NCI-H446 (cell line): ENCODE measurements around the gene CFAP410.
"Not testable (repeated sequence)": the region's sequence is repeated elsewhere in the genome, so short reads cannot be mapped to it uniquely, and the experiment has no call there.

Experiments used
- DNase-seq, 2 experiments: peaks; one replicate each; lab custom pipeline; 2025; lab: John Stamatoyannopoulos, UW

The CFAP410 gene

DNA sequence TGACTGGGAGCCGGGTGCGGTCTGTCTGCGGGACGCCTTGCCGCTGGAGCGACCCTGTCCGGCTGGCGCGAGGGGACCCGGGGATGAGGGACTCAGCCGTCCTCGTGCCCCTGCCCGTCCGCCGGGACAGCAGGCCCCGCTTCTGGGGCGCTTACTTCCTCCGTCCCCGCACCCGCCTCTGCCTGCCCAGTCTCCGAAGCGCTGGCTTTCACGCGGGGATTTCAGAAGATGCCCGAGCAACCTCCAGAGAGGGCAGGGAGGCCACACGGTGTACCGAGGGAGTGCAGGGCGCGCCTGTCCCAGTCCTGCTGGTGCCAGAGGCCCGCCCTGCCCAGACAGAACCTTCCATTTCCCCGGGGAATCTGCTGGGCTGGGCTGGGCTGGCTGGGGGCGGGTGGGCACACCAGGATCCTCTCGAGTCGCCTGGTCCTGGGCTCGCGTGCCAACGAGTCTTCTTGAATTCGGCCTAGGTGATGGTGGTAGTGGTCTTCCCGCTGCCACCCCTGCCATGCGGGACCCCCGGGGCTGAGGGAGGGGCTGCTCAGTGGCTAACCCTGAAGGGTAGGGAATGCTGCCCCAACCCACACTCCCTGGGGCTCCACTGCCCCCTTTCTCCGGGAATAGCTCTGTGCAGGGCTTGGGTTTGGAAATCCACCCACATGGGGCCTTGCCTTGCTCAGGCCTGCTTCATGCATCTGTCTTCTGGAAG, 11.7 kb upstream of the CFAP410 start:
- DNase-seq: no peak

DNA sequence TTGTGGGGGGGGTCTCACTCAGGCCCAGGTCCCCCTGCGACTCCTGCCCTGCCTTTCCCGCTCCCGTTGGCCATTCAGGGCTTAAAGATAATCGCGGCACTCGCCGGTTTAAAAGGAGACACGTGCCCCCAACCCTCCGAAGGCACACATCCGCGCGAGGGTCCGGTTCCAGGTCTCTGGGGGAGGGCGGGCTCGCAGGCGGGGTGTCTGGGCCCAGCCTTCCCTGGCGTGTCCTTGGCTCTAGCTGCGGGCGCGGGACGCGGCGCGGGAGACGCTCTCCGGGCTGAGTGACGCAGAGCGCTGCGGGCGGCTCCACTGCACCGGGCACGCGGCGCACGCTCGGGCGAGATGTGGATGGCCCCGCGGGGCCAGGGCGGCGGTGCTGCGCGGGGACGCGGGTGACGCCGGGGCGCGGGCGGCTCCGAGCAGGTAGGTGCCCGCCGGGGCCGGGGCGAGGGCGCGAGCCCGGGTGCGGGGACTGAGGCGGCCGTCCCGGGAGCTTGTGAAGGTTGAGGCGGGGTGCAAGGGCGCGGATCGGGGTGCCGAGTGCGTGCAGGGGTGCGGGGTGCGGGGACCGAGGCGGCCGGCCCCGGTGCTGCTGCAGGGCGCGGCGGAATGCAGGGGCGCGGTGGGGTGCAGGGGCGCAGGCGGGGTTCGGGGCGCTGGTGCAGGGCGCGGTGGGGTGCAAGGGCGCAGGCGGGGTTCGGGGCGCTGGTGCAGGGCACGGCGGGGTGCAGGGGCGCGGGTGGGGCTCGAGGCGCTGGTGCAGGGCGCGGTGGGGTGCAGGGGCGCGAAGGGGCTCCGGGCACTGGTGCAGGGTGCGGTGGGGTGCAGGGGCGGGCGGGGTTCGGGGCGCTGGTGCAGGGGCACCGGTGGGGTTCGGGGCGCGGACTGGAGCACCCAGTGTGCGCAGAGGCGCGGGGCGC, 10.9 kb upstream of the CFAP410 start:
- no peak for DNase-seq

DNA sequence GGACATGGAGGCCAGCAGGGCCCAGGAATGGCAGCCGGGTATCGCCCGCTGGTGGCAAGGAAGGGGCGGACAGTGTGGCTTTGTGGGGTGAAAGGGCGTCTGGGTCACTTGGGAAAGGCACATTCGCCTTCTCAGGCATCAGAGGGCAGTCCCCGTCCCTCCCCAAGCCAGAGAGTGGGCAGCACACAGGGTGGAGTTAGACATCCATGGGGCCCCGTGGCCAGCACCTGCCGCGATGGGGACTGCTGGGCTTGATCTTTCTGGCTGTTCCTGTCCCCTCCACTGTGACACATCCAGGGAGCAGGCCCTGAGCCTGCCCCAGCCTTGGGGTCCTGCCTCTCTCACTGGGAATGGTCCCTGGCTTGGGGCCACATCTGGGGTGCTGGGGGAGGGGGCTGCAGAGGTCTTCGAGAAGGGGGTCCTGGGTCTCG, 10.2 kb upstream of the CFAP410 start:
- DNase-seq: no peak

DNA sequence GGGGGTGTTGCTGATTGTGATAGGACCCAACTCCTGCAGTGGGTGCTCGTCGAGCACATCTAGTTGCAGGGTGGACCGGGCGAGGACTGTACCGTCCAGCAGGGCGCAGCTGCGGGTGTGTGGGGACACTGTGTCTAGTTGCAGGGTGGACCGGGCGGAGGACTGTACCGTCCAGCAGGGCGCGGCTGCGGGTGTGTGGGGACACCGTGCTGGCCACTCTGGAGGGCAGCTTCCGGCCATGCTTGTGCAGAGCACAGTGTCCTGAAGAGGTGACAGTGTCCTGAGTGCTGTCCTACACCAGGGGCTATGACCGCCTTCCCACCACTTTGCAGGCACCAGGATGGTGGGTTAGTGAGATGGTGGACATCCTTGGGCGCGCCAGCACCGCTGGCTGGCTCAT, 9.7 kb upstream of the CFAP410 start:
- DNase-seq: no peak

DNA sequence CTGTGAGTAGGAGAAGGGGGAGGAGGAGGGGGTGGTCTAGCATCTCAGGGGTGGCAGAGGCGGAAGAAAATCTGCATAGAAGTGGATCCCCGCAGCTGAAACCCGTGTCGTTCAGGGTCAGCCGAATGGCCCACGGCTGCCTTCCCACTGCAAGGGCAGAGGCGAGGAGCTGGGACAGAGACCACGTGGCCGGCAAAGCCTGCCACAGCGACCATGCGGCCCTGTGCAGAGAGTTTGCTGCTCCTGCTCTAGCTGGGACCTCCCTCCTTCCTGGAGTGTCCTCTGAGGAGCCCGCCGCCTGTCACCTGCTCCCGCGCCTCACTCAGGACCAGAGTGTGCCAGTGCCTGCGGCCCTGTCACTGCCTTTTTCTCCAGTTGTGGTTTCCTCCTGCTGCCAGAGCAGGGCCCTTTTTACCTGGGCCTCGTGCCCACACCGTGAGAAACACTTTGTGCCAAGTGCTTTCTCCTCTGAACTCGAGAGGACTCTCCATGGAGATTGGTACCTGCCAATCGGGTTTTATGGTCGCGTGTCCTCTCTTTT, 8.8 kb upstream of the CFAP410 start:
- no peak for DNase-seq

DNA sequence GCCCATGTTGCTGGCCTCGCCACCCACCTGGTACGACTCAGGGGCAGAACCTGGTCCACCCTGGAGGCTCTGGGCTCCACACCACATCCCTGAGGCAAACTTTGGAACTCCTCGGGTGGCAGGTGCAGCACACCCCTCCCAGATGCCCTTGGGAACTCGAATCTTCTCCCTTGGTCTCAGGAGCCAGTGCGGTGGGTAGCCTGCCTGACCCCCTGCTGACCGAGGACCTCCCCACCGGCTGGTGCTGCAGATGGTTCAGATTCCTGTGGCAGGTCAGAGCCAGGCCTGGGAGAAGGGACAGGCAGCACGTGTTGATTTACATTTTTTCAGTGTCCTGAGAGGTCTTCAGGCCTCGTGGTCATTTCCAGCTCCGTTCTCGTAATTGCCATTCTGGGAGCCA, 6.3 kb upstream of the CFAP410 start:
- DNase-seq: no peak

DNA sequence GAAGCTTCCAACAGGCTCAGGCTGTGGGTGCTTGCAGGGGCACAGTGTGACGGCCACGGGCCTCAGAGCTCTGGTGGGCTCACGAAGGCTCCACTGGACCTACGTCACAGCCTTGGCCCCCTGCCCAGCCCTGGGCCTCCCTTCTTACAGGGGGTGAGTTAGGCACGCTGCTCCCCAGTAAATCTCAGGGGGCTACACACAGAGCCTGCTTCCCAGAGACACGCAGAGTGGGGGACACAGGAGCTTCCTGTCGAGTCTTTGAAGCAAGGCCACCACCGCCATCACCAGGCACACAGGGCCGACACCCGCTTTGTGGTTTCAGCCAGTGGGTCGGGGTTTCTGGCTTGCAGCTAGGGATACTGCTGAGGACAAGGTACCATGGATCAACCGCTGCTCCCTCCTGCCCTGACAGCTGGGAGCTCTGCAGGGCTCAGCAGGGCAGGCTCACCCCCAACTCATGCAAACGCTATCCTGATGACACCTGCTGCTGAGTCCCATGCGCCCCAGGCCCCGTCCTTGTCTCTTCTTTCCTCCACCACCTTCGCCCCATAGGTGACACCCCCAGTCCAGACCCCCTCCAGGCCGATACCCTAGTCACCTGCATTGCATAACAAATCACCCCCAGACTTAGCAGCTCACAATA, 5.5 kb upstream of the CFAP410 start:
- DNase-seq: no peak

DNA sequence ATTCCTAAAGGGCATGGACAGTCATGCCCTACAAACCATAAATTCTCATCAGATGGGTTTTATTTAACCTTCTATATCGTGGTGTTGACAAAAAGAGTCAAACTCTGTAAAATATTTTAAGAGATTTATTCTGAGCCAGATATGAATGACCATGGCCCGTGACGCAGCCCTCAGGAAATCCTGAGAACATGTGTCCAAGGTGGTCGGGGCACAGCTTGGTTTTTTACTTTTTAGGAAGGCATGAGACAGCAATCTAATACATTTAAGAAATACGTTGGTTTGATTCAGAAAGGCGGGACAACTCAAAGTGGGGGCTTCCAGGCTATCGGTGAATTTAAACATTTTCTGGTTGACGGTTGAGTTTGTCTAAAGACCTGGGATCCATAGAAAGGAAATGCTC, 3.8 kb upstream of the CFAP410 start:
- not testable (repeated sequence) for DNase-seq

DNA sequence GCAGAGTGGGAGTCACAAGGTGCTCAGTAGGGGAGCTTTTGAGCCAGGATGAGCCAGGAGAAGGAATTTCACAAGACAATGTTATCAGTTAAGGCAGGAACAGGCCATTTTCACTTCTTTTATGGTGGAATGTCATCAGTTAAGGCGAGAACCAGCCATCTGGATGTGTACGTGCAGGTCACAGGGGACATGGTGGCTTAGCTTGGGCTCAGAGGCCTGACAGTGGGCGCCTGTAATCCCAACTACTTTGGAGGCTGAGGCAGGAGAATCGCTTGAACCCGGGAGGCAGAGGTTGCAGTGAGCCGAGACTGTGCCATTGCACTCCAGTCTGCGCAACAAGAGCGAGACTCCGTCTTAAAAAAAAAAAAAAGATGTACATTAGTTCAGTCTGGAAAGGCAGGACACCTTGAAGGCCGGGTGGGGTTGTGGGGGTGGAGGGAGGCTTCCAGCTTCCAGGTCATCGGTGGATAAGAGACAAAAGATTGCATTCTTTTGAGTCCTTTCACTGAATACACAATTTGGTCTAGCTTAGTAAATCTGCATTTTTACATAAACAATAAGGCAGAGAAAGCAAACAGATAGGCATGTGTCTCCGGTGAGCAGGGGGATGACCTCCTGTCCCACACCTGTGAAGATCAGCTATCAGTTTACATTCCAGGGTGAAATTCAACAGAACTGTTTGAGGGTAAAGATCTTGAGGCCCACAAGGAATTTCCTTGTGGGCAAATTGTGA, 2.7 kb upstream of the CFAP410 start:
- not testable (repeated sequence) for DNase-seq

DNA sequence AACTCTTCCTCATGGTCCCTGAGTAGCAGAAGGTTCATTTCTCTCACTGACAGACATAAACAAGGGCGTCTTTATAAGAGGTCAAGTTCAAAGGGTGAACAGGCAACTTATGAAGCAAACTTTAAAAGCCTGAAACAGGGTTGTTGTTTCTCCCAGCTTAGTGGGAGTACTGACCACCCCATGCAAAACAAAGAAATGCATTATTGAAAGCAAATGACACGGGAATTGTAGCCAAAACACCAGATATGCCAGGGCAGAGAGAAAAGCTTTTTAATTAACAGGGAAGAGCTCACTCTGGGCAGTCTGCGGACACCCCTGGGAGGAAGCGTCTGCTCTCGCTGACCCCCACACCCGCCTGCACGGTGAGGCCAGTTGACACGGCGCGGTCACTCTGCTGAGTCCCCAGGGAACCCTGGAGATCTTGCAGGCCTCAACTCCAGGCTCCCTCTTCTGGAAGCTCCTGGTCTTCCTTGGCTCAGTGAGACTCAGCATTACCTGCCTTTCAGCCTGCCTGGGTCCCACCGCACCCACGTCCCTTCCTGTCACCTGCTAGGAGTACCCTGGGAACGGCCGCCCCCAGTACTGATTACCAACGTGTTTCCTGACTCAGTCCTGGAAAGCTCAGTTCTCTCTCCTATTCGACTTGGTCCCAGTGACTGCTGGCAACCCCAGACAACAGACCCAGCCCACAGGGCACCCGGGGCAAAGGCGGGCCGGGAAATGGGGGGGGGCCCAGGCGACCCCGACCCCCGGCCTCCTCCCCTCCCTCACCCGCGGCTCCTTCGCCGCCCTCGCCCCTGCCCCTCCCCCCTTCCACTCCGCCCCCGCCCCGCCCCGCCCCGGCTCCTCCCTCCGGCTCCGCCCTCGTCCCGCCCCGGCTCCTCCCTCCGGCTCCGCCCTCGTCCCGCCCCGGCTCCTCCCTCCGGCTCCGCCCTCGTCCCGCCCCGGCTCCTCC, 972 bp downstream of the CFAP410 start:
- peak in 1 of 2 experiments; percentile 67 for DNase-seq

DNA sequence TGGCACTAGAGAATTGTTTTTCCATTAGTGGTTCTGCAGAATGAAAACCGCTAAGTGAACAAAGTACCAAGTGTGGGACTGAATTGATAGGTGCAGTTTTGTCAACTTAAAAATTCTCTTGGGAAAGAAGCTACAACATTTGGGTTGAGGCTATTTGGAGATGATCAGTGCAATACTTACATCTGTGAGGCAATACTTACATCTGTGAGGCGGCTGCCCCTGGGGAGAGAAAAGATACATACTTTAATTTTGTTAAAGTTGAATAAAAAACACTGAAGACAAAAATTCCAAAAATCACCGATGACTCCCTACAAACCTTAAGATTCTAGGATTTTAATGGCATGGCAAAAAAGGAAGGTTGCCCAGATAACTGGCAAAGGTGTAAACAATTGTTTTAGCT, 1.7 kb downstream of the CFAP410 start:
- no peak for DNase-seq

DNA sequence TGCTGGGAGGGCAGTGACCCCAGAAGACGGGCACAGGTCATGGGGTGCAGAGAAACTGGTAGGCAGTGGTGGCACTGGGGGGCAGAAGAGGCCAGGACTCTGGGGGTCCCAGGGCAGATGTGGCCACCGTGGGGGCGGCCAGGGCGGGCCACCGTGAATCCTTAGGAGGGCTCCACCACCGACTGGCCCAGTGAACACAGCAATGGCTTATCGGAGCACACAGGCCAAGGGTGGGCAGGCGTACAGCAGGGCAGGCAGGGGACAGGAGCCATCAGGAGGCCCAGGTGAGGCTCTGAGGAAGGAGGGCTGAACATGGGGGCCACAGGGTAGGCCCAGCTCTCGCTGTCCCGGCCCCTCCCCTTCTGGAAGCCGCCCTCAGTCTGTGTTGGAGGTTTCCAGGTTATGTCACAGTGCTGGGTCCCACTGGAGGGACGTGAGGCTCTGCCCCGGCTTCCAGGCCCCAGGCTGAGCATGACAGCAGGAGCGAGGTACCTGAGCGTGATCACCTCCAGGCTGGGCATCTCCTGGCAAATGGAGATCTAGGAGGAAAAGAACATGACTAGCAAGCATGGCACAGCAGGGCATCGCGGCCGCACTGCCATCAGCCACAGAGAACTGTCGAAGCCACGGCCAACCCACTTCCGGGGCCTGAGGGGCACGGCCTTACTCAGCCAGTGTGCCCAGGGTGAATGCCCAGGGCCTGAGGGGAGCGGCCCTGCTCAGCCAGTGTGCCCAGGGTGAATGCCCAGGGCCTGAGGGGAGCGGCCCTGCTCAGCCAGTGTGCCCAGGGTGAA, 3.7 kb downstream of the CFAP410 start:
- DNase-seq: no peak

DNA sequence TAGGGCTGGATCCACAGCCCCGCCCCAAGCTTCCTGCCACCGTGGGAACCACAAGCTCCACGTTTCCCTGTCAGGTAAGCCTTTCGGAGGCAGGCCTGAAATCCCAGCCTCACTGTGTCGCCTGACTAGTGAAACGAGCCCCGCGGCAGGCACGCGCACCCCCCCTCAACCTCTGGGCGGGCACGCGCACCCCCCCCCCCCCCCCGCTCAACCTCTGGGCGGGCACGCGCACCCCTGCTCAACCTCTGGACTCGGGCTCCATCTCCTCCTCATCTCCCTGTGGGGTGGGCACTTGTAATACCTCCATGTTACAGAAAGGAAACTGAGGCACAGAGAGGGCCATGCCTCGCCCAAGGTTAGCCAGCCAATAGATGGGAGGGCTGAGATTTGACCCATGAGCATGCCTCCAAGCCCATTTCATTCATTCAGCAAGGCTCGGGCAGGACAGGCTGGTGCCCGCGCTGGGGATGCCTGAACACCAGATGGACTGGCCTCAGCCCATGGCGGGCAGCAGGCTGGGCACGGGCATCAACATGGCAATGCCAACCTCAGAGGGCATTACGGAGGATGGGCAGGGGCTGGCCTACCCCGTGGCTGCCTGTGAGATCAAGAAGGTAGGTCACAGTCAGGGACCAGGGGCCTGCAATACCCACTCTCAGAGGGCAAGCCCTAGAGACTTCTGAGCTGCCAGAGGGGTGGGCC, 4.7 kb downstream of the CFAP410 start:
- no peak for DNase-seq

DNA sequence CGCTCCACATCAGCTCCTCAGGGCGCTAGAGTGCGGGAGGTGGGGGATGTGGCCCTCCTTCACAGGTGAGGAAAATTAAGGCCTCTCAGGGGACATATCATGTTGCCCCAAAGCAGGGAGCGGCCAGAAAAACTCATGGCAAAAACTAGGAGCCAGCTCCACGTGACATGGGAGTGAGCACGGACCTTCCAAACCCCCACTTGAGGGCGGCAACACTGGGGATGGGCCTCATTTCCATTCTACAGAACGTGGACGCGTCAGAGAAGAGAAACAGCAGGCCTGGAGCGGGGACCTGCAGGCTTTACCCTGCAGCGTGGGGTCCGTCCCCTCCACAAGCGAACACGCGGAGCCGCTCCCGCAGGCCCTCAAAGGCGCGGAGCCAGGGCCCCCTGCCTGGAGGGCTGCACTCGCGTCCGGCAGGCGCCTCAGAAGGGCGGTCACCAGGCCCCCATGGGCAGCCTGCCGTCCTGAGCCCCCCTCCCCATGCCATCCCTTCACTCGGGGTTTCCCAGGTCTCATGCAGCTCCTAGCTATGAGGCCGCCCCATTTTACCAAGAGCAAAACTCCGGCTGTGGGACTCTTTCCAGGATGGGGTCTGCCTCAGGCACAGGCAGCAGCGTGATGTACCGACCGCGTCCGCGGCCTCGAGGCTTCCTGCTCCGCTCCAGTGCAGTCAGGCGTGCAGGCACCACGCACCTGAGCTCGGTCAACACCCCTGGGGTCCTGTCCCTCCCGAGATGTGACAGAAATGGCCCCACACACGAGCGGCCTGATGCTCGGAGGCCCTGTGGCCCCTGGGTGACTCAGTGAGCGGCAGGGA, 5.5 kb downstream of the CFAP410 start:
- DNase-seq: no peak

DNA sequence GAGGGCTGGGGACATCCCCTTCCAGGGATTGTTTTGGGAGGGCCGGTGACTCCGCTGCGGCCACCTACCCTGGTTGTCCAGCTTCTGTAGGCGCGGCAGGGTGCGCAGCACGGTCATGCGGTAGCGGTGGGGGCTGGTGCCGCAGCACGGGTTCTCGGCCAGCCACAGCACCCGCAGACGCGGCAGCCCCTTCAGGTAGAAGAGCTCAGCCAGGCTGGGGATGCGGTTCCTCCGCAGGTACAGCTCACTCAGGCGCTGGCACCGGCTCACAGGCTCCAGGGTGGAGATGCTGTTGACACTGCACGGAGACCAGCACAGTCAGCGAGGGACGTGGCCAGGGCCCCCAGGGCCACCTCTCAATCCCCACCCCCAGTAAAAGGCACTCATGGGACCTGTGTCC, 6.2 kb downstream of the CFAP410 start:
- no peak for DNase-seq

DNA sequence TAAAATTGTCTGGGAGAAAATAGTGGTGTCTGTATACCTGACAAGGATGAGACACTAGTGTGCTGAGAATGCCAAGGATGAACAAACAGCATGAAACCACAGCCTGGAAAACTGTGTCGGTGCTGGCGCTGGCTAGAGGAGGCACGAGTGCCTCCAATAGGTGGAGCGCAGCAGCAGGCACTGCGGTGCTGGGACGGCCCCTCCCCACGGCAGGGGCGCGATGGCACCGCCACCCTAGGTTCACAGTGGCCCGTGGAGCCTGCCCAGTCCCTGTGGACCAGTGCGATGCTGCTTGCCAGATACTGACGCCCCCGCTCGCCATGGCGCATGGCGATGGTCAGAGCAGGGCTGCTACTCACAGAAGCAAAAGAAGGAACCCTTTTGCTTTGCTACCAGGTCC, 6.8 kb downstream of the CFAP410 start:
- no peak for DNase-seq

DNA sequence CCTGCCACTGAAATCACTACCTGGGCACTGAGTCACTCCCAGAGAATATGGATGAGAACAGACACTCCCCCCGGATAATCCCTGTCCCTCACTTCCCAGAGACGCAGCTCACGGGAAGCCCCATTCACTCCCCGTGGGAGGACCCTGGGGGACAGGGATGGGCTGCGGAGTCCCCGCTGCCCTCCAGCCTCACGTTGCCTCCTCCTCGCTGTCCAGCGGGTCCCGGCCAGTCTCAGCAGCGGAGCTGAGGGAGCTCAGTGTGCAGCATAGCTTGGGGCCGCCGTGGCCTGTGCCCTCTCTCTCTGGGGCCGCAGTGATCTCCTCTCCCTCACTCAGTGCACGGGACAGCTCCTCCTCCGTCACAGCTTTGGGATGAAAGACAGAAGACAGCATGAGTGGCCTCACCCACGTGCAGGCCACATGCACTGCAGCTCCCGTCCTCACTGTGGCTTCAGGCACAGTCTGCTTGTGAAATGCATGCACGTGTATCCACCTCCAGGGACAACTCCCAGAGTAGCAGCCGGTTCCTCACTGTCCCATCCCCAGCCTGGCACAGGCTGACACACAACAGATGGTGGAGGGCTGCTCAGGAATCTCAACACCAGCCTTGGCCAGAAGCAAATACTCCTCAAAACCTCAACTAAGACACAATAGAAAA, 7.4 kb downstream of the CFAP410 start:
- DNase-seq: peak in 1 of 2 experiments; percentile 84

DNA sequence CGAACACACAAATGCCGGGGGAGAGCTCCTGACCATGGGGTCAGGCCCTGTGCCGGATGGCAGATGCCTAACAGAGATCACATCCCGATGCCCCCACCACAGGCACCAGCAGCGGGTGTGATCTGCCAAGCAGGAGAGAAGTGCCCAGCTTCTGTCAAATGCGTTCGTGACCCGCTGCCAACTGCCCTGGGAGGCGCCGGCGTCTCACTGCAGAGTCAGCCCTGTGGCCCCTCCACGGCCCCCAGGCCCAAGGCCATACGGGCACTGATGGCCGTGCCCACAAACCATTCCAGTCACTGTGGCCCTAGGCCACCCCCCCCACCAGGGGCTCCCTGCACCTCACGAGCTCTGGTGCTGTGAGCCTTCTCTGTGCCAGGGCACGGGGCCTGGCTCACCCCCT, 8.0 kb downstream of the CFAP410 start:
- no peak for DNase-seq
